CD14-positive monocyte (primary cell): ENCODE measurements around the gene FARP1. TPM values are rescaled to one million over a fixed set of nuclear protein-coding genes. Genes with fewer than 3 reads are reported as not detected.

Source experiments
- DNase-seq, 3 donors: peaks; one replicate each; pipeline ENCODE4 v3.0.0-alpha.2; 2011 to 2022
- H2AFZ ChIP-seq: 2 replicates; pipeline ENCODE4 v1.6.0; 2012; ENCODE audit warnings: mild to moderate bottlenecking, low read depth, low read length, inconsistent platforms; ENCODE audit not compliant: insufficient read depth, poor library complexity, severe bottlenecking
- H3K27ac ChIP-seq, 2 donors: 1 replicate in 1 of 2; 2 replicates in 1 of 2; pipeline ENCODE4 v1.5.1; 2012 to 2013; ENCODE audit warnings: low read length in 2 of 2, control low read depth in 1 of 2, inconsistent platforms in 1 of 2, low read depth in 1 of 2, mild to moderate bottlenecking in 1 of 2
- H3K27me3 ChIP-seq, 2 donors: one replicate each; pipeline versions ENCODE4 v1.6.0 to v1.6.1; 2011 to 2013; ENCODE audit warnings: low read length in 2 of 2; ENCODE audit not compliant: control insufficient read depth in 2 of 2, insufficient read depth in 2 of 2
- H3K36me3 ChIP-seq, 2 donors: replicated peaks in 1 of 2; 1 replicate in 1 of 2; 2 replicates in 1 of 2; pipeline versions ENCODE4 v1.5.1 to v1.6.1; 2012 to 2013; ENCODE audit warnings: low read length in 2 of 2, control low read depth in 1 of 2, inconsistent platforms in 1 of 2, mild to moderate bottlenecking in 1 of 2; ENCODE audit not compliant: insufficient read depth in 2 of 2, control insufficient read depth in 1 of 2
- H3K4me1 ChIP-seq, 2 donors: 1 replicate in 1 of 2; 2 replicates in 1 of 2; pipeline versions ENCODE4 v1.5.1 to v1.6.1; 2012 to 2013; ENCODE audit warnings: low read length in 2 of 2, control low read depth in 1 of 2, inconsistent platforms in 1 of 2, mild to moderate bottlenecking in 1 of 2, moderate library complexity in 1 of 2; ENCODE audit not compliant: insufficient read depth in 2 of 2, control insufficient read depth in 1 of 2
- H3K4me2 ChIP-seq: replicated peaks from 2 replicates; pipeline ENCODE3; 2012; ENCODE audit warnings: low read length, moderate library complexity, mild to moderate bottlenecking; ENCODE audit not compliant: poor library complexity, severe bottlenecking; ENCODE audit errors: extremely low read depth
- H3K4me3 ChIP-seq, 3 experiments: fragments of 200-600 bp in 1 of 3; sonication (generic) in 1 of 3; replicated peaks in 1 of 3; 1 replicate in 2 of 3; 2 replicates in 1 of 3; pipeline ENCODE4 v1.5.1; 2011 to 2013; ENCODE audit warnings: low read length in 3 of 3, mild to moderate bottlenecking in 3 of 3, control low read depth in 2 of 3, low read depth in 2 of 3, inconsistent platforms in 1 of 3, moderate library complexity in 1 of 3
- H3K79me2 ChIP-seq: 2 replicates; pipeline ENCODE4 v1.6.0; 2012; ENCODE audit warnings: mild to moderate bottlenecking, control low read depth, inconsistent platforms, low read length, moderate library complexity; ENCODE audit not compliant: insufficient read depth
- H3K9ac ChIP-seq: 2 replicates; pipeline ENCODE4 v1.6.0; 2017; ENCODE audit warnings: low read length, mild to moderate bottlenecking; ENCODE audit not compliant: insufficient read depth, poor library complexity, severe bottlenecking
- H3K9me3 ChIP-seq, 2 donors: replicated peaks in 1 of 2; 1 replicate in 1 of 2; 2 replicates in 1 of 2; pipeline versions ENCODE4 v1.5.1 to v1.6.1; 2012 to 2013; ENCODE audit warnings: low read length in 2 of 2, control low read depth in 1 of 2; ENCODE audit not compliant: control insufficient read depth in 1 of 2, insufficient read depth in 1 of 2
- H4K20me1 ChIP-seq: 2 replicates; pipeline ENCODE4 v1.6.0; 2012; ENCODE audit warnings: mild to moderate bottlenecking, low read length, control low read depth, moderate library complexity; ENCODE audit not compliant: insufficient read depth
- H3K27ac Mint-ChIP-seq, 7 donors: one replicate each; pipeline ENCODE4 v1.8.0; 2020; ENCODE audit warnings: mild to moderate bottlenecking in 7 of 7, mixed read lengths in 7 of 7, moderate library complexity in 6 of 7, inconsistent platforms in 2 of 7
- H3K27me3 Mint-ChIP-seq, 3 donors: one replicate each; pipeline ENCODE4 v1.8.0; 2021 to 2022; ENCODE audit warnings: low read depth in 3 of 3, mild to moderate bottlenecking in 3 of 3, mixed read lengths in 3 of 3, moderate library complexity in 3 of 3, inconsistent platforms in 1 of 3
- H3K36me3 Mint-ChIP-seq, 2 donors: one replicate each; pipeline ENCODE4 v1.8.0; 2020; ENCODE audit warnings: mixed read lengths in 2 of 2, inconsistent platforms in 1 of 2, mild to moderate bottlenecking in 1 of 2
- H3K4me1 Mint-ChIP-seq: one replicate; pipeline ENCODE4 v1.8.0; 2020; ENCODE audit warnings: mild to moderate bottlenecking, mixed read lengths
- H3K4me3 Mint-ChIP-seq, 2 donors: one replicate each; pipeline ENCODE4 v1.8.0; 2020; ENCODE audit warnings: mild to moderate bottlenecking in 2 of 2, mixed read lengths in 2 of 2, moderate library complexity in 1 of 2
- H3K9me3 Mint-ChIP-seq, 7 donors: one replicate each; pipeline ENCODE4 v1.8.0; 2020 to 2022; ENCODE audit warnings: mixed read lengths in 7 of 7, mild to moderate bottlenecking in 6 of 7, moderate library complexity in 6 of 7, inconsistent platforms in 2 of 7
- WGBS: methylation state at CpG from one replicate; pipeline ENCODE4 v1.1.5; 2013; ENCODE audit warnings: missing lambda C conversion rate; ENCODE audit not compliant: insufficient coverage; 5-methylcytosine and 5-hydroxymethylcytosine counted together
- intact Hi-C, 2 donors: fragments of 100-400 bp; cut with micrococcal nuclease; formaldehyde crosslinking; loops; one replicate each; pipeline versions ENCODE4 v1.15.0 to v1.15.1; 2023
- polyA plus RNA-seq, 3 donors: library from polyadenylated mRNA; depleted of rRNA in 1 of 3; unstranded in 2 of 3; stranded (reverse) in 1 of 3; fragments of 300-500 nt in 2 of 3; fragments of >200 nt in 1 of 3; fragmentation: Illumina TruSeq in 2 of 3; gene quantifications; 1 replicate in 2 of 3; 2 replicates in 1 of 3; pipeline ENCODE4 v1.2.3, GENCODE V29; 2012 to 2021
- TF ChIP-seq, protein P1 (sequence below): fragments of 200-600 bp; IDR thresholded peaks from one replicate; pipeline ENCODE4 v1.8.0; 2022; ENCODE audit warnings: antibody characterized with exemption, mild to moderate bottlenecking

The FARP1 gene
- polyA plus RNA-seq, 3 donors = 0.01 to 0.16 (median 0.12) TPM

- no peaks in the 10 kb centered on the region for H3K36me3 Mint-ChIP-seq
- Histone ChIP-seq H2AFZ (no peak overlapping the region), H3K36me3 (no peaks in the 10 kb centered on the region), H3K27me3 (no peaks in the 10 kb centered on the region), H3K9me3 (peaks cover 6 to 20% of the 10 kb centered on the region in 2 donors), H3K4me1 (no peaks in the 10 kb centered on the region), H3K79me2 (no peaks in the 10 kb centered on the region), H3K4me3 (no peak overlapping the region), H3K9ac (no peak overlapping the region), H3K4me2 (no peak overlapping the region), H3K27ac (no peak overlapping the region), H4K20me1 (no peaks in the 10 kb centered on the region)
- TF ChIP-seq, protein P1, sequence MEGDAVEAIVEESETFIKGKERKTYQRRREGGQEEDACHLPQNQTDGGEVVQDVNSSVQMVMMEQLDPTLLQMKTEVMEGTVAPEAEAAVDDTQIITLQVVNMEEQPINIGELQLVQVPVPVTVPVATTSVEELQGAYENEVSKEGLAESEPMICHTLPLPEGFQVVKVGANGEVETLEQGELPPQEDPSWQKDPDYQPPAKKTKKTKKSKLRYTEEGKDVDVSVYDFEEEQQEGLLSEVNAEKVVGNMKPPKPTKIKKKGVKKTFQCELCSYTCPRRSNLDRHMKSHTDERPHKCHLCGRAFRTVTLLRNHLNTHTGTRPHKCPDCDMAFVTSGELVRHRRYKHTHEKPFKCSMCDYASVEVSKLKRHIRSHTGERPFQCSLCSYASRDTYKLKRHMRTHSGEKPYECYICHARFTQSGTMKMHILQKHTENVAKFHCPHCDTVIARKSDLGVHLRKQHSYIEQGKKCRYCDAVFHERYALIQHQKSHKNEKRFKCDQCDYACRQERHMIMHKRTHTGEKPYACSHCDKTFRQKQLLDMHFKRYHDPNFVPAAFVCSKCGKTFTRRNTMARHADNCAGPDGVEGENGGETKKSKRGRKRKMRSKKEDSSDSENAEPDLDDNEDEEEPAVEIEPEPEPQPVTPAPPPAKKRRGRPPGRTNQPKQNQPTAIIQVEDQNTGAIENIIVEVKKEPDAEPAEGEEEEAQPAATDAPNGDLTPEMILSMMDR = no peak
- no peaks in the 10 kb centered on the region for H3K4me1 Mint-ChIP-seq
- H3K9me3 Mint-ChIP-seq = peaks cover 15 to 39% (median 27%) of the 10 kb centered on the region in 7 donors
- H3K27me3 Mint-ChIP-seq = peaks cover 0 to 2% (median 0%) of the 10 kb centered on the region in 3 donors
- WGBS = 94% methylated on average over 5 of the region's 5 CpGs
- intact Hi-C loops = no loop called here
- H3K27ac Mint-ChIP-seq = no peak overlapping the region
- DNase-seq = no peak
- H3K4me3 Mint-ChIP-seq = no peak overlapping the region
Observed at GRCh38 chr13:98208606-98209005, 65.7 kb downstream of the FARP1 start.

- no CpG with 5 or more reads among the region's 5 CpGs for WGBS
- intact Hi-C loops = no loop called here
- Histone ChIP-seq H3K27me3 (no peaks in the 10 kb centered on the region), H4K20me1 (no peaks in the 10 kb centered on the region), H3K79me2 (no peaks in the 10 kb centered on the region), H3K9ac (no peak overlapping the region), H3K9me3 (peaks cover 0 to 2% of the 10 kb centered on the region in 2 donors), H2AFZ (no peak overlapping the region), H3K4me1 (no peaks in the 10 kb centered on the region), H3K4me3 (no peak overlapping the region), H3K36me3 (no peaks in the 10 kb centered on the region), H3K27ac (no peak overlapping the region), H3K4me2 (no peak overlapping the region)
- Mint-ChIP-seq H3K9me3 (peaks cover 7 to 24% (median 16%) of the 10 kb centered on the region in 7 donors), H3K4me3 (no peak overlapping the region), H3K4me1 (no peaks in the 10 kb centered on the region), H3K36me3 (no peaks in the 10 kb centered on the region), H3K27me3 (peaks cover 0 to 2% (median 0%) of the 10 kb centered on the region in 3 donors), H3K27ac (no peak overlapping the region)
- TF ChIP-seq, protein P1 = no peak
- no peak for DNase-seq
Observed at GRCh38 chr13:98212763-98213162, 69.9 kb downstream of the FARP1 start.
